MM.1S (cell line): ENCODE measurements around the gene DLEC1.

Experiments used
- DNase-seq: peaks from one replicate; pipeline ENCODE4 v3.0.0-alpha.2; 2015
- H2AFZ ChIP-seq: fragments of 300-600 bp; sonication (generic); 2 replicates; pipeline ENCODE4 v1.6.0; 2016; ENCODE audit warnings: antibody characterized with exemption, low read length
- H3F3A ChIP-seq: fragments of 300-600 bp; sonication (generic); 2 replicates; pipeline ENCODE4 v1.6.1; 2016; ENCODE audit warnings: mild to moderate bottlenecking, antibody characterized with exemption, low read length, moderate library complexity, mixed read lengths; ENCODE audit not compliant: insufficient read depth
- H3K27ac ChIP-seq: fragments of 300-600 bp; sonication (generic); 2 replicates; pipeline ENCODE4 v1.5.1; 2016; ENCODE audit warnings: mild to moderate bottlenecking, low read length
- H3K27me3 ChIP-seq: fragments of 300-600 bp; sonication (generic); replicated peaks from 2 replicates; pipeline ENCODE4 v1.6.0; 2016; ENCODE audit warnings: low read length; ENCODE audit not compliant: insufficient read depth
- H3K36me3 ChIP-seq: fragments of 300-600 bp; sonication (generic); replicated peaks from 2 replicates; pipeline ENCODE4 v1.6.1; 2016; ENCODE audit warnings: mild to moderate bottlenecking, low read length, mixed read lengths; ENCODE audit not compliant: insufficient read depth
- H3K4me1 ChIP-seq: fragments of 300-600 bp; sonication (generic); 2 replicates; pipeline ENCODE4 v1.6.1; 2016; ENCODE audit warnings: low read length, mixed read lengths
- H3K4me2 ChIP-seq: fragments of 300-600 bp; sonication (generic); 2 replicates; pipeline ENCODE4 v1.6.0; 2016; ENCODE audit warnings: low read depth, low read length
- H3K4me3 ChIP-seq: fragments of 300-600 bp; sonication (generic); 2 replicates; pipeline ENCODE4 v1.5.1; 2016; ENCODE audit warnings: low read length, mixed read lengths
- H3K79me2 ChIP-seq: fragments of 300-600 bp; sonication (generic); 2 replicates; pipeline ENCODE4 v1.6.1; 2016; ENCODE audit warnings: mixed run types, low read length, mixed read lengths
- H3K9ac ChIP-seq: fragments of 300-600 bp; sonication (generic); 2 replicates; pipeline ENCODE4 v1.6.1; 2016; ENCODE audit warnings: low read length, mixed read lengths
- H3K9me2 ChIP-seq: fragments of 300-600 bp; sonication (generic); replicated peaks from 2 replicates; pipeline ENCODE4 v1.6.1; 2016; ENCODE audit warnings: mild to moderate bottlenecking, low read length, mixed read lengths; ENCODE audit not compliant: insufficient read depth
- H3K9me3 ChIP-seq: fragments of 300-600 bp; sonication (generic); replicated peaks from 2 replicates; pipeline ENCODE4 v1.6.1; 2016; ENCODE audit warnings: mild to moderate bottlenecking, low read length, mixed read lengths; ENCODE audit not compliant: insufficient read depth
- H4K20me1 ChIP-seq: fragments of 300-600 bp; sonication (generic); 2 replicates; pipeline ENCODE4 v1.6.1; 2016; ENCODE audit warnings: mild to moderate bottlenecking, low read length, moderate library complexity, mixed read lengths; ENCODE audit not compliant: insufficient read depth
- EZH2 ChIP-seq: fragments of 300-600 bp; sonication (generic); optimal IDR thresholded peaks from 2 replicates; pipeline ENCODE3; 2017; ENCODE audit warnings: low read depth, mild to moderate bottlenecking, antibody characterized with exemption, low read length, mixed read lengths
- EZH2phosphoT487 ChIP-seq: fragments of 300-600 bp; sonication (generic); IDR thresholded peaks from 2 replicates; pipeline ENCODE4 v1.6.1; 2018; ENCODE audit warnings: antibody characterized with exemption, low read length
- TF ChIP-seq, protein P1 (sequence below): fragments of 300-600 bp; sonication (generic); IDR thresholded peaks from 2 replicates; pipeline ENCODE4 v1.5.1; 2016; ENCODE audit warnings: antibody characterized with exemption, low read length, mixed read lengths

The DLEC1 gene

DNA sequence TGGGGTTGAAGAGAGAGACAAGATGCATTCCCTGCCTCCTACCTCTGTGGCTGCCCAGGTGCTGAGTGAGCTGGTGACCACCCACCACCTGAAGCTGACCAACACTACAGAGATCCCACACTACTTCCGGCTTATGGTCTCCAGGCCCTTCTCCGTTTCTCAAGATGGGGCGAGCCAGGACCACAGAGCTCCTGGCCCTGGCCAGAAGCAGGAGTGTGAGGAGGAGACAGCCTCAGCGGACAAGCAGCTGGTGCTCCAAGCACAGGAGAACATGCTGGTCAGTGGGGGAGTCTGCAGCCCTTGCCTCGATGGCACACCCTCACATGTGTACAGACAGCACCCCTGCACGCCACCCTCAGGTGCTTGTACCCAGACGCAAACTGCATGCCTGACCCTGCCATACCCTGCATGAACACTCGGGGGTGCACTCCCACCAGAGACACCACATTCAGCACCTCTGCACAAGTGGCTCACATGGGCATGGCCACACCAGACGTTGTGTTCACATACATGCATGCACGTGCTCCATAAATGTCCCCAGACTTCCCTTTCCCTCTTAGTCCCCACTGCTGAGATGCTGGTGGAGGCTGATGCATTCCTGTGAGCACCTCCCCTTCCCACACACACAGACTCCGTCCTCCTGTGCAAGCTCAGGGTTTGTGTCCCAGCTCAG, 78.9 kb downstream of the DLEC1 start:
- H3K79me2 ChIP-seq, result no peaks in the 10 kb centered on the region
- peak; percentile 43 for DNase-seq
- H3K36me3 ChIP-seq, result no peaks in the 10 kb centered on the region
- H3K4me2 ChIP-seq, result no peak overlapping the region
- H2AFZ ChIP-seq, result no peak overlapping the region
- no peaks in the 10 kb centered on the region for H3K4me1 ChIP-seq
- no peak overlapping the region for H3K4me3 ChIP-seq
- no peak overlapping the region for H3K27ac ChIP-seq
- H3K9me2 ChIP-seq, result no peaks in the 10 kb centered on the region
- no peaks in the 10 kb centered on the region for H3F3A ChIP-seq
- H4K20me1 ChIP-seq, result no peaks in the 10 kb centered on the region
- H3K9me3 ChIP-seq, result no peaks in the 10 kb centered on the region
- H3K27me3 ChIP-seq, result no peaks in the 10 kb centered on the region
- TF ChIP-seq EZH2phosphoT487, result no peak
- TF ChIP-seq, protein P1, sequence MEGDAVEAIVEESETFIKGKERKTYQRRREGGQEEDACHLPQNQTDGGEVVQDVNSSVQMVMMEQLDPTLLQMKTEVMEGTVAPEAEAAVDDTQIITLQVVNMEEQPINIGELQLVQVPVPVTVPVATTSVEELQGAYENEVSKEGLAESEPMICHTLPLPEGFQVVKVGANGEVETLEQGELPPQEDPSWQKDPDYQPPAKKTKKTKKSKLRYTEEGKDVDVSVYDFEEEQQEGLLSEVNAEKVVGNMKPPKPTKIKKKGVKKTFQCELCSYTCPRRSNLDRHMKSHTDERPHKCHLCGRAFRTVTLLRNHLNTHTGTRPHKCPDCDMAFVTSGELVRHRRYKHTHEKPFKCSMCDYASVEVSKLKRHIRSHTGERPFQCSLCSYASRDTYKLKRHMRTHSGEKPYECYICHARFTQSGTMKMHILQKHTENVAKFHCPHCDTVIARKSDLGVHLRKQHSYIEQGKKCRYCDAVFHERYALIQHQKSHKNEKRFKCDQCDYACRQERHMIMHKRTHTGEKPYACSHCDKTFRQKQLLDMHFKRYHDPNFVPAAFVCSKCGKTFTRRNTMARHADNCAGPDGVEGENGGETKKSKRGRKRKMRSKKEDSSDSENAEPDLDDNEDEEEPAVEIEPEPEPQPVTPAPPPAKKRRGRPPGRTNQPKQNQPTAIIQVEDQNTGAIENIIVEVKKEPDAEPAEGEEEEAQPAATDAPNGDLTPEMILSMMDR, result peak; percentile 67
- no peak overlapping the region for H3K9ac ChIP-seq

DNA sequence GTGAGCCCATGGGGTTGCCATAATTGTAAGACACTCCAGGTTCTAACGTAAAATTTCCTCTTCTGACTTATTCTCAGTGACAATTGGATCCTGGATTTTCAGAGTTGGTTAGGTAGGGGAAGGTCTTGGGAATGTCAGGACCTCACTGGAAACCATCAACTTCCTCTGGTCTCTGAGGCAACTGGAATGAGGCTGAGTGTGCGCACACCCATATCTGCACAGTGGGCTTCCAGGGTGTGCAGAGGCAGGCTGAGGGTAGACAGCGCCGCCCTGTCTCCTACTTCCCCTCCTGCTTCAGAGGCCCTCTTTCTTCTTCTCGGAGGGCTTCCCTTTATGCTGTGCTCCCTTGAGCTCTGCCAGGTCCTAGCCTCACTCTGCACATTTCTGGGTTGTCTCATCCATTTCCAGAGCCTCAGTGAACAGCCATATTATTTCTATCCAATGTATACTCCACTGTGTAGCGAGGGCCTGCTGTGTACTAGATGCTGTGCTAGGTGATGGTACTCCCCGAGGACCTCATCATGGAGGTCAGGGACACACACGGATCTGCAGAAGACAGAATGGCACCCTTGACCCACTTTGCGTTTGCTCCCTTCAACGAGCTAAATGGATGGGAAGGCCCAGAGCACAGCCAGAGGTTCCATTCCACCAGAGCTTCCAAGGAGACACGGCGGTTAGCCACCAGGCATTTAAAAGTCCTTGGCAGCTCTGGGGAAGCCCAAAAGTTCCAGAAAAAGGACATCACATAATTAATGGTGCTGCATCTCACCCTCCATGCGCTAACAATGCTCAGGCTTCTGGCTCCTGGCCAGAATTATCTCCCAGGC, 79.6 kb downstream of the DLEC1 start:
- TF ChIP-seq EZH2phosphoT487, result no peak
- TF ChIP-seq EZH2, result no peak
- TF ChIP-seq, protein P1, result no peak
- Histone ChIP-seq H3F3A (no peaks in the 10 kb centered on the region), H3K9me3 (no peaks in the 10 kb centered on the region)

DNA sequence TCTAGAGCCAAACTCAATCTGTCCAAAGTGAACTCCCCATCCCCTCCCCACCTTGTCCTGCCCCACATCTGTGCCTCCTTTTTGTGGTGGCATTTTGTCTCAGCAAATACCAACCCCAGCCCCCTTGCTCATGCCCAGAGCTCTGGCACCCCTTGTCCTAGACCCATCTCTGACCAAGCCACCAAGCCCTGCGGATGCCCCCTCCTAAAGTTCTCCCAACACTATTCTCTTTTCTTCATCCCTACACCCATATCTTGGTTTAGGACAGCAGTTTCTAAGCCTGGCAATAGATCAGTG, 80.2 kb downstream of the DLEC1 start:
- Histone ChIP-seq H3K9me2 (no peaks in the 10 kb centered on the region), H3K4me1 (no peaks in the 10 kb centered on the region)

More for the DNA sequence above, 79.6 kb downstream of the DLEC1 start:
- H2AFZ ChIP-seq, result no peak overlapping the region
- DNase-seq, result no peak
- no peak overlapping the region for H3K4me2 ChIP-seq
- no peak overlapping the region for H3K9ac ChIP-seq
- no peak overlapping the region for H3K27ac ChIP-seq
- H3K27me3 ChIP-seq, result no peaks in the 10 kb centered on the region
- H3K4me3 ChIP-seq, result no peak overlapping the region
- no peaks in the 10 kb centered on the region for H3K9me2 ChIP-seq
- no peaks in the 10 kb centered on the region for H3K36me3 ChIP-seq
- H3K4me1 ChIP-seq, result no peaks in the 10 kb centered on the region
- H3K79me2 ChIP-seq, result no peaks in the 10 kb centered on the region
- no peaks in the 10 kb centered on the region for H4K20me1 ChIP-seq

More for the DNA sequence above, 80.2 kb downstream of the DLEC1 start:
- H3K36me3 ChIP-seq, result no peaks in the 10 kb centered on the region
- H3K27me3 ChIP-seq, result no peaks in the 10 kb centered on the region
- H3F3A ChIP-seq, result no peaks in the 10 kb centered on the region
- no peaks in the 10 kb centered on the region for H3K9me3 ChIP-seq
- H4K20me1 ChIP-seq, result no peaks in the 10 kb centered on the region
- H3K9ac ChIP-seq, result no peak overlapping the region
- H3K79me2 ChIP-seq, result no peaks in the 10 kb centered on the region
- no peak overlapping the region for H2AFZ ChIP-seq
- no peak for DNase-seq
- TF ChIP-seq EZH2 (no peak), EZH2phosphoT487 (no peak)
- TF ChIP-seq, protein P1, result no peak
- H3K4me2 ChIP-seq, result no peak overlapping the region
- no peak overlapping the region for H3K4me3 ChIP-seq
- no peak overlapping the region for H3K27ac ChIP-seq
